GM13977 (cell line): ENCODE results near the gene NLRP13.

Experiments
- DNase-seq: peaks from one replicate; pipeline ENCODE4 v3.0.0; 2012; ENCODE audit warnings: low spot score
- CTCF ChIP-seq: IDR thresholded peaks from 2 replicates; pipeline ENCODE4 v1.5.1; 2012; ENCODE audit warnings: mild to moderate bottlenecking, control low read depth; ENCODE audit not compliant: insufficient read depth; ENCODE audit errors: extremely low read depth, missing control alignments
- in situ Hi-C: fragments of 300-500 bp; cut with MboI; formaldehyde crosslinking; loops from one replicate; pipeline ENCODE4 v1.12.0; 2022; ENCODE audit warnings: low sequenced_read_pairs, low pct_unique_long_range_greater_than_20kb, mixed read lengths, inconsistent platforms; ENCODE audit not compliant: unreplicated experiment

Gene NLRP13

GRCh38 chr19:55870736-55871135, 61.4 kb downstream of the NLRP13 start:
- in situ Hi-C loops: no loop called here
- no peak for TF ChIP-seq CTCF
- DNase-seq: no peak

GRCh38 chr19:55867101-55867500, 65.0 kb downstream of the NLRP13 start:
- no peak for TF ChIP-seq CTCF
- in situ Hi-C loops: no loop called here
- no peak for DNase-seq

GRCh38 chr19:55866521-55866920, 65.6 kb downstream of the NLRP13 start:
- DNase-seq: no peak
- no peak for TF ChIP-seq CTCF
- in situ Hi-C loops: no loop called here

- no peak for TF ChIP-seq CTCF
- DNase-seq: no peak
- in situ Hi-C loops: no loop called here
These were observed 73.2 kb downstream of the NLRP13 start for GRCh38 chr19:55858969-55859368.

- DNase-seq: no peak
- in situ Hi-C loops: no loop called here
- TF ChIP-seq CTCF: no peak
These were observed 73.7 kb downstream of the NLRP13 start for GRCh38 chr19:55858401-55858800.

- no peak for TF ChIP-seq CTCF
- in situ Hi-C loops: no loop called here
- DNase-seq: no peak
These were observed 74.2 kb downstream of the NLRP13 start for GRCh38 chr19:55857974-55858373.

- DNase-seq: no peak
- TF ChIP-seq CTCF: no peak
- in situ Hi-C loops: no loop called here
These were observed 75.0 kb downstream of the NLRP13 start for GRCh38 chr19:55857149-55857548.
